A673 (cell line): ENCODE measurements around the gene ZNF678.
"Not testable (repeated sequence)": the region's sequence is repeated elsewhere in the genome, so short reads cannot be mapped to it uniquely, and the experiment has no call there.

Experiments used
- CTCF ChIP-seq: fragments of 300-800, 200-600 bp; sonication (generic); conservative IDR thresholded peaks from 2 replicates; pipeline ENCODE4 v1.5.1; 2017; ENCODE audit warnings: low read depth, mild to moderate bottlenecking, antibody characterized with exemption, low read length, moderate library complexity, mixed read lengths
- EZH2 ChIP-seq: fragments of 200-600 bp; sonication (generic); IDR thresholded peaks from 2 replicates; pipeline ENCODE4 v1.6.1; 2017; ENCODE audit warnings: borderline replicate concordance, low read depth, mild to moderate bottlenecking, mixed read lengths, antibody characterized with exemption, low read length; ENCODE audit not compliant: poor library complexity, severe bottlenecking

GRCh38 chr1:227596222-227596621 is 32.9 kb downstream of the ZNF678 start:
- TF ChIP-seq CTCF, EZH2: not testable (repeated sequence)
